Muscle of leg (tissue), 11 donors: ENCODE data around the gene SPINT3. TPM values are rescaled to one million over a fixed set of nuclear protein-coding genes. Genes with fewer than 3 reads are reported as not detected.
"Not testable (repeated sequence)": the region's sequence is repeated elsewhere in the genome, so short reads cannot be mapped to it uniquely, and the experiment has no call there.

Experiments
- DNase-seq: peaks from one replicate; pipeline ENCODE4 v3.0.0; 2013
- H3K27ac ChIP-seq: one replicate; pipeline ENCODE4 v1.5.1; 2013; ENCODE audit warnings: mild to moderate bottlenecking, low read length, control low read depth
- H3K27me3 ChIP-seq: one replicate; pipeline ENCODE4 v1.6.1; 2013; ENCODE audit warnings: low read length; ENCODE audit not compliant: control insufficient read depth, insufficient read depth
- H3K36me3 ChIP-seq: one replicate; pipeline ENCODE4 v1.6.1; 2013; ENCODE audit warnings: low read length; ENCODE audit not compliant: control insufficient read depth, insufficient read depth
- H3K4me1 ChIP-seq: one replicate; pipeline ENCODE4 v1.6.1; 2013; ENCODE audit warnings: low read length; ENCODE audit not compliant: control insufficient read depth, insufficient read depth
- H3K4me3 ChIP-seq: one replicate; pipeline ENCODE4 v1.5.1; 2013; ENCODE audit warnings: low read length, control low read depth
- H3K9me3 ChIP-seq: replicated peaks from 2 replicates; pipeline ENCODE4 v1.6.1; 2013; ENCODE audit warnings: low read depth, low read length; ENCODE audit not compliant: control insufficient read depth
- WGBS: methylation state at CpG from one replicate; pipeline ENCODE4 v1.1.5; 2013; ENCODE audit warnings: missing lambda C conversion rate; ENCODE audit not compliant: insufficient coverage; 5-methylcytosine and 5-hydroxymethylcytosine counted together
- polyA plus RNA-seq, 8 donors: library from polyadenylated mRNA; unstranded; fragments of 120-200 nt; gene quantifications; one replicate each; pipeline versions ENCODE4 v1.2.1 to v1.2.3, GENCODE V29; 2013; ENCODE audit warnings: inconsistent platforms in 1 of 8, low replicate concordance in 1 of 8; ENCODE audit not compliant: insufficient read length in 8 of 8, insufficient read depth in 1 of 8
- total RNA-seq: library from RNA; stranded (reverse); fragments of 120-200 nt; gene quantifications from one replicate; pipeline ENCODE4 v1.2.4, GENCODE V29; 2013

The SPINT3 gene
- total and polyA plus RNA-seq, 9 donors: not detected

DNA sequence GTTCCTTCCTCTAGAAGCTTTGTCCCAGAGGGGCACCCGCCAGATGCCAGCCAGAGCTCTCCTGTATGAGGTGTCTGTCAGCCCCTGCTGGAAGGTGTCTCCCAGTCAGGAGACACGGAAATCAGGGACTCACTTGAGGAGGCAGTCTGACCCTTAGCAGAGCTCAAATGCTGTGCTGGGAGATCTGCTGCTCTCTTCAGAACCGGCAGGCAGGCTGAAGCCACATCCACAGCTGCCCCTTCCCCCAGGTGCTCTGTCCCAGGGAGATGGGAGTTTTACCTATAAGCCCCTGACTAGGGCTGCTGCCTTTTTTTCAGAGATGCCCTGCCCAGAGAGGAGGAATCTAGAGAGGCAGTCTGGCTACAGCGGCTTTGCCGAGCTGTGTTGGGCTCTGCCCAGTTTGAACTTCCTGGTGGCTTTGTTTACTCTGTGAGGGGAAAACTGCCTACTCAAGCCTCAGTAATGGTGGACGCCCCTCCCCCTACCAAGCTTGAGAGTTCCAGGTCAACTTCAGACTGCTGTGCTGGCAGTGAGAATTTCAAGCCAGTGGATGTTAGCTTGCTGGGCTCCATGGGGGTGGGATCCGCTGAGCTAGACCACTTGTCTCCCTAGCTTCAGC, 37.8 kb downstream of the SPINT3 start:
- 92% methylated on average over 3 of the region's 7 CpGs for WGBS
- not testable (repeated sequence) for H3K27me3 ChIP-seq, H3K27ac ChIP-seq

GRCh38 chr20:45472286-45472685, 43.1 kb downstream of the SPINT3 start:
- Histone ChIP-seq H3K27me3 (peaks cover 42% of the 10 kb centered on the region), H3K4me1 (peaks cover 17% of the 10 kb centered on the region)
- WGBS: no CpG with 5 or more reads among the region's 3 CpGs
- DNase-seq, H3K4me3 ChIP-seq, H3K36me3 ChIP-seq, H3K27ac ChIP-seq, H3K9me3 ChIP-seq: not testable (repeated sequence)

More for the DNA sequence above, 37.8 kb downstream of the SPINT3 start:
- DNase-seq, H3K9me3 ChIP-seq, H3K36me3 ChIP-seq, H3K4me1 ChIP-seq, H3K4me3 ChIP-seq: not testable (repeated sequence)

- Histone ChIP-seq H3K4me3 (peak overlapping the region; percentile 30), H3K9me3 (no peaks in the 10 kb centered on the region), H3K4me1 (peaks cover 17% of the 10 kb centered on the region), H3K36me3 (no peaks in the 10 kb centered on the region), H3K27me3 (peaks cover 42% of the 10 kb centered on the region), H3K27ac (no peak overlapping the region)
- WGBS: 0% methylated on average over 1 of the region's 10 CpGs
- DNase-seq: peak; percentile 14
Measured at GRCh38 chr20:45470937-45471336, 44.5 kb downstream of the SPINT3 start.

- peak; percentile 38 for DNase-seq
- Histone ChIP-seq H3K4me1 (peaks cover 17% of the 10 kb centered on the region), H3K27me3 (peaks cover 42% of the 10 kb centered on the region), H3K9me3 (no peaks in the 10 kb centered on the region), H3K4me3 (peak overlapping the region; percentile 30), H3K36me3 (no peaks in the 10 kb centered on the region), H3K27ac (no peak overlapping the region)
- 0% methylated on average over 47 of the region's 50 CpGs for WGBS
Measured at GRCh38 chr20:45470262-45470931, 45.0 kb downstream of the SPINT3 start.

DNA sequence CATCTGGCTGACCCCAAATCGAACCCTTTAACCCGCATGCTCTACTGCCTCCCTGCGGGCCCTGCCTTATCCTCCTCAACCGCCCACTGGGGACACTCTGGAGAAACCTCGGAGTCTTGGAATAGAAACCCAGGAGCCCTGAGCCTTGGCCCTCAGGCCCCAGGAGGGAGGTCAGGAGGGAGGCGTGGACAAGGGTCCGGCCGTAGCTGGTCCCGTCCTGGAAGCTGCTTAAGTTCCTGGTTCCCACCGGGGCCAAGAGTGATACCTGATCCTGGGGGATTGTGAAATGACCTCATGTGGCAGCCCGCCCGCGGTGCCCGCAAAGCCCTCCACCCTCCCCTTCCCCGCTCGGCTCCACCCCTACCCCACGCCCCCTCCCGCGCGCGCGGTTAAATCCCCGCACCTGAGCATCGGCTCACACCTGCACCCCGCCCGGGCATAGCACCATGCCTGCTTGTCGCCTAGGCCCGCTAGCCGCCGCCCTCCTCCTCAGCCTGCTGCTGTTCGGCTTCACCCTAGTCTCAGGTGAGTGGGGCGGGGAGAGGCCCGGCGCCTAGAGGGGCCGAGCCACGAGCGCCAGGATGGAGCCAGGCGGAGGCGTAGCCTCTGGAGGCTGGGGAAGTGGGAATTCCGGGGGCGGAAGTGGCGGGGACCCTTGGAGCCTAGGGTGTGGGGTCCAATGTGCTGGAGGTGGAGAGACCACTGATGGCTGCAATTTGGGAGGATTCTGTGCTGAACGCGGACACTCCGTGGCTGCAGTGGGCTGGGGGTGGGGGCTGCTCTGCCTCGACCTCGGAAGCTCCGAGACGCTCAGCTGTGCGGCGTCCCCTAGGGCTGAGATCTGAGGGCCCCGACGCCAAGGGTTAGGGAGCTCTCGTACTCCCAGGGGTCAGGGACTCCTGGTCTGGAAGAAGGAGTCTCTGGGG, 45.8 kb downstream of the SPINT3 start, which contains the start of gene WFDC2:
WFDC2 (plus strand) TSS at position 418 of the 926 bp plus-strand sequence; CDS start at position 447, 29 bp downstream.
- Histone ChIP-seq H3K36me3 (no peaks in the 10 kb centered on the region), H3K4me3 (peak within 1 kb of the TSS; percentile 30), H3K27me3 (peaks cover 42% of the 10 kb centered on the region), H3K27ac (no peak within 1 kb of the TSS), H3K4me1 (peaks cover 17% of the 10 kb centered on the region), H3K9me3 (no peaks in the 10 kb centered on the region)
- no peak for DNase-seq
- 2% methylated on average over 47 of the region's 54 CpGs for WGBS

GRCh38 chr20:45467861-45468260, 47.6 kb downstream of the SPINT3 start:
- Histone ChIP-seq H3K27me3 (peaks cover 44% of the 10 kb centered on the region), H3K9me3 (no peaks in the 10 kb centered on the region)
- WGBS: 47% methylated on average over 2 of the region's 3 CpGs

DNA sequence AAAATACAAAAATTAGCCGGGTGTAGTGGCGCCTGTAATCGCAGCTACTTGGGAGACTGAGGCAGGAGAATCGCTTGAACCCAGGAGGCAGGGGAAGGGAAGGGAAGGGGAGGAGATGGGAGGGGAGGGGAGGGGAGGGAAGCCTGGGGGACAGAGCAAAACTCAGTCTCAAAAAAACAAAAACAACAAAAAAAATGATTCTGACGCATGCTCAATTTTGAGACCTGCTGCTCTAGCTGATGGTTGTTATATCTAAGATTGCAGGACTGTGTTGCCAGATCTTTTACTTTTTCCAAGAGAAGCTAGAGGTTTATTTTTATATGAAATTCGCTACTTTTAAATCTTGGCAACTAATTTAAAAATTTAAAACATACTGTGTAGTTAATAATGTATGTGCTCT, 48.2 kb downstream of the SPINT3 start:
- Histone ChIP-seq H3K4me1 (peaks cover 17% of the 10 kb centered on the region), H3K9me3 (no peaks in the 10 kb centered on the region), H3K36me3 (no peaks in the 10 kb centered on the region), H3K27me3 (peaks cover 44% of the 10 kb centered on the region), H3K27ac (no peak overlapping the region), H3K4me3 (no peak overlapping the region)
- WGBS: no CpG with 5 or more reads among the region's 6 CpGs
- no peak for DNase-seq

More at GRCh38 chr20:45467861-45468260, 47.6 kb downstream of the SPINT3 start:
- Histone ChIP-seq H3K36me3 (no peaks in the 10 kb centered on the region), H3K4me3 (no peak overlapping the region), H3K27ac (no peak overlapping the region), H3K4me1 (peaks cover 17% of the 10 kb centered on the region)
- no peak for DNase-seq

GRCh38 chr20:45465491-45466266, 49.7 kb downstream of the SPINT3 start:
- Histone ChIP-seq H3K4me3 (no peak overlapping the region), H3K27ac (no peak overlapping the region), H3K36me3 (no peaks in the 10 kb centered on the region), H3K4me1 (peaks cover 15% of the 10 kb centered on the region), H3K9me3 (no peaks in the 10 kb centered on the region), H3K27me3 (peaks cover 33% of the 10 kb centered on the region)
- no CpG with 5 or more reads among the region's 1 CpG for WGBS
- no peak for DNase-seq

DNA sequence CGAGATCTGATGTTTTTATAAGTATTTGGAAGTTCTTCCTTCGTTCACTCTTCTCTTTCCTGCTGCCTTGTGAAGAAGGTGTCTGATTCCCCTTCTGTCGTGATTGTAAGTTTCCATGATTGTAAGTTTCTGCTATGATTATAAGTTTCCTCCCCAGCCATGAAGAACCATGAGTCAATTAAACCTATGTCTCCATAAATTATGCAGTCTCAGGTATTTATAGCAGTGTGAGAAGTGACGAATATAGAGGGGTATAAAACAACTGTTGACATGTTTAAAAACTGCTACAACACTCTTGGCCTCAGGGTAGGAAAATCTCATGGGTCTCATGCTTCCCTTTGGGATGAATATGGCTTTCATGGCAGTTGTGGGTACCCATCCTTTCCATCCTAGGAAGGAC, 51.7 kb downstream of the SPINT3 start:
- Histone ChIP-seq H3K27ac (no peak overlapping the region), H3K4me1 (no peaks in the 10 kb centered on the region), H3K4me3 (no peak overlapping the region), H3K27me3 (peaks cover 14% of the 10 kb centered on the region), H3K9me3 (no peaks in the 10 kb centered on the region), H3K36me3 (no peaks in the 10 kb centered on the region)
- DNase-seq: no peak
- WGBS: no CpG with 5 or more reads among the region's 4 CpGs
